BJ (cell line): ENCODE results near the gene KRT80. TPM values are rescaled to one million over a fixed set of nuclear protein-coding genes. Genes with fewer than 3 reads are reported as not detected.

Source experiments
- CTCF ChIA-PET: fragments of 350-600 bp; formaldehyde crosslinking; extraction: SDS; loops from one replicate; lab custom pipeline; 2021; ENCODE audit warnings: antibody characterized with exemption, inconsistent platforms; lab: Yijun Ruan, JAX
- POLR2A ChIA-PET: fragments of 300-600 bp; sonication (Branson Sonifier 250); formaldehyde crosslinking; extraction: SDS; loops from one replicate; lab custom pipeline; 2021; ENCODE audit warnings: antibody characterized with exemption; lab: Charles Lee
- DNase-seq: peaks from one replicate; pipeline ENCODE4 v3.0.0-alpha.2; 2011; ENCODE audit warnings: low read depth
- H3K27me3 ChIP-seq: 2 replicates; pipeline ENCODE4 v1.6.0; 2011; ENCODE audit warnings: low read length; ENCODE audit not compliant: control insufficient read depth, insufficient read depth
- H3K36me3 ChIP-seq: 2 replicates; pipeline ENCODE4 v1.5.1; 2011; ENCODE audit warnings: low read length; ENCODE audit not compliant: control insufficient read depth, insufficient read depth
- H3K4me3 ChIP-seq: 2 replicates; pipeline ENCODE4 v1.5.1; 2011; ENCODE audit warnings: low read depth, mild to moderate bottlenecking, control low read depth, low read length
- CTCF ChIP-seq: IDR thresholded peaks from 2 replicates; pipeline ENCODE4 v1.5.1; 2011; ENCODE audit warnings: low read depth, mild to moderate bottlenecking, control low read depth, inconsistent platforms, low read length, moderate library complexity; ENCODE audit not compliant: insufficient read depth
- polyA plus RNA-seq: library from polyadenylated mRNA; depleted of rRNA; stranded (reverse); fragments of >200 nt; gene quantifications from 2 replicates; pipeline ENCODE4 v1.2.3, GENCODE V29; 2011

Gene KRT80
- polyA plus RNA-seq, 1 experiment = 5.9 TPM

GRCh38 chr12:52180971-52181628 lies 10.7 kb downstream of the KRT80 start:
- H3K36me3 ChIP-seq = no peaks in the 10 kb centered on the region
- ChIA-PET POLR2A (interaction anchor here (0.5 to 1.4 kb wide), 2 partner anchors 100 to 102 kb away, joined by 3 to 8 read pairs; no protein-coding TSS in a partner anchor), CTCF (interaction anchor here (1.0 to 1.6 kb wide), 6 partner anchors 8 to 98 kb away, joined by 3 to 5 read pairs (median 4); no protein-coding TSS in a partner anchor)
- no peak for DNase-seq
- TF ChIP-seq CTCF = no peak
- H3K27me3 ChIP-seq = no peaks in the 10 kb centered on the region
- H3K4me3 ChIP-seq = no peak overlapping the region

GRCh38 chr12:52179396-52179973 lies 12.3 kb downstream of the KRT80 start:
- ChIA-PET CTCF (interaction anchor here (0.6 to 1.8 kb wide), 5 partner anchors 13 to 1157 kb away, joined by 3 to 9 read pairs (median 4); partner anchors contain the start of gene KRT80), POLR2A (no interaction called here)
- no peak for DNase-seq
- H3K4me3 ChIP-seq = no peak overlapping the region
- no peaks in the 10 kb centered on the region for H3K36me3 ChIP-seq
- H3K27me3 ChIP-seq = no peaks in the 10 kb centered on the region
- no peak for TF ChIP-seq CTCF

GRCh38 chr12:52178984-52179383 lies 12.8 kb downstream of the KRT80 start:
- no peaks in the 10 kb centered on the region for H3K36me3 ChIP-seq
- TF ChIP-seq CTCF = no peak
- CTCF ChIA-PET = interaction anchor here (0.6 to 1.8 kb wide), 5 partner anchors 13 to 1157 kb away, joined by 3 to 9 read pairs (median 4); partner anchors contain the start of gene KRT80
- H3K4me3 ChIP-seq = no peak overlapping the region
- no peaks in the 10 kb centered on the region for H3K27me3 ChIP-seq
- DNase-seq = no peak
- POLR2A ChIA-PET = no interaction called here

- Histone ChIP-seq H3K36me3 (no peaks in the 10 kb centered on the region), H3K27me3 (no peaks in the 10 kb centered on the region), H3K4me3 (no peak overlapping the region)
- DNase-seq = no peak
- CTCF ChIA-PET = interaction anchor here (1.5 to 1.8 kb wide), 3 partner anchors 14 to 35 kb away, joined by 4 to 9 read pairs (median 4); partner anchors contain the start of gene KRT80
- POLR2A ChIA-PET = no interaction called here
- no peak for TF ChIP-seq CTCF
Measured at GRCh38 chr12:52178443-52178842, 13.4 kb downstream of the KRT80 start.
